Measurements from ENCODE around the gene ZNF638. TPM values are rescaled to one million over a fixed set of nuclear protein-coding genes. Genes with fewer than 3 reads are reported as not detected.

Gene ZNF638
- total and polyA plus RNA-seq, 2 of the 8 experiments (the other 6 are each of a cell fraction or from before 2014, with no cell fraction given), result 45.3 to 143 TPM

GRCh38 chr2:71306762-71307161, 24.8 kb upstream of the ZNF638 start (continued):
- TF ChIP-seq, protein P1, sequence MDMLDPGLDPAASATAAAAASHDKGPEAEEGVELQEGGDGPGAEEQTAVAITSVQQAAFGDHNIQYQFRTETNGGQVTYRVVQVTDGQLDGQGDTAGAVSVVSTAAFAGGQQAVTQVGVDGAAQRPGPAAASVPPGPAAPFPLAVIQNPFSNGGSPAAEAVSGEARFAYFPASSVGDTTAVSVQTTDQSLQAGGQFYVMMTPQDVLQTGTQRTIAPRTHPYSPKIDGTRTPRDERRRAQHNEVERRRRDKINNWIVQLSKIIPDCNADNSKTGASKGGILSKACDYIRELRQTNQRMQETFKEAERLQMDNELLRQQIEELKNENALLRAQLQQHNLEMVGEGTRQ (IDR thresholded peaks at IDR 0.05; ENCODE audit: low read length), result peak; percentile 45; the same call in 1 of the 2 replicates

Measured in H1 (cell line).